Midbrain (tissue), 1 donor: ENCODE data around the gene ARL14EPL.
"Not testable (repeated sequence)": the region's sequence is repeated elsewhere in the genome, so short reads cannot be mapped to it uniquely, and the experiment has no call there.

Experiments
- DNase-seq: peaks from one replicate; lab custom pipeline; 2025; lab: John Stamatoyannopoulos, UW

Gene ARL14EPL

DNA sequence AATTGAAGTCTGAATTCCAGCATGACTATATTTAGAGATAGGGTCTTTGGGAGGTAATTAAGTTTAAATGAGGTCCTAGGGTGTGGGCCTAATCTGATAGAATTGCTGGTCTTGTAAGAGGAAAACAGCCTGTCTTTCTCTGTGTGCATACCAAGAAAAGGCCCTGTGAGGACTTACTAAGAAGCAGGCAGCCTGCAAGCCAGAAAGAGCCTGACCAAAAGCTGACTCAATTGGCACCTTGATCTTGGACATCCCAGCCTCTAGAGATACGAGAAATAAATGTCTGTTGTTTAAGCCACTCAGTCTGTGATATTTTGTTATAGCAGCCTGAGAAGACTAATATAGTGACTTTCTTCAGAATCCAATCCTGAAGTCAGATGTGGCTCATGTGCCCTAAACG, 14.6 kb downstream of the ARL14EPL start:
- no peak for DNase-seq

GRCh38 chr5:116058346-116058936, 26.2 kb downstream of the ARL14EPL start:
- DNase-seq = no peak

DNA sequence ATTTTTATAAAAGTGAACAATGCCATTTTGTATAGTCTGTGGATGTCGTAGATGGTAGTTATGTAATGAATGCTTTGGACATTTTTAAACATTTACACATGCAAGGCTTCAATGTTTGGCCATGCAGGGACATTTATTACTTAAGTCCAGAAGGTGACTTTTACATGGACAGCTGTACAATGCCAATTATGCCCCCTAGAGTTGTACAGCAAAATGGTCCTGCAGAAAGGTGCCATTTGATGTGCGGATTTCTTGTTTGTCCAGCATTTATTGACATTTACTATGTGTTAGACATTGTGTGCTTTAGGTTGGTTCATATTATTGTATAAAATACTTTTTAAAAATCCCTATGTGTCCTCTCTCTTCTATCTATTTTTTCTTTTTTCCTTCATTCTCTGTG, 30.1 kb downstream of the ARL14EPL start:
- DNase-seq = no peak

- no peak for DNase-seq
Measured at GRCh38 chr5:116063950-116064349, 31.7 kb downstream of the ARL14EPL start.

DNA sequence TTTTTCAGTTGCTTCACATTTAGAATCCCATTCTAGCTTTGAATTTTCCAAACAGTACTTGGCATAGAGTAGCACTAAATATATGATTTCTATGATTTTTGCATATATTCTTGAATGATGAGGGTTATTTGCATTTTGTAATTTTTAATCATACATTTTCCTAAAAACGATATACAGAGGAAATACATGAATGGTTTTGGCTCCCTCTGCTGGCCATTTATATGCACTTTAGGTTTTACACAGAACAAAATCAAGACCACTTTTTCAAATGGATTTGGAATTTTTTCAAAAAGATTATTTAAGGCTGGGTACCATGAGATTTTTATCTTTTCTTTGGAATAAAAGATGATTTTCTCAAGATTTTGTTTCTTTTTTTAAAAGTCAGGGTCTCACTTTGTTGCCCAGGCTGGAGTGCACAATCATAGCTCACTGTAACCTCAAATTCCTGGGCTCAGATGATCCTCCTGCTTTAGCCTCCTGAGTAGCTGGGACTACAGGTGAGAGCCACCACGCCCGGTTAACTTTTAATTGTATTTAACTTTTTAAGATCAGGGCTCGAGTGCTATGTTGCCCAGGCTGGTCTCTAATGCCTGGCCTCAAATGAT, 35.9 kb downstream of the ARL14EPL start:
- peak; percentile 65 for DNase-seq

GRCh38 chr5:116071211-116071610, 38.9 kb downstream of the ARL14EPL start:
- no peak for DNase-seq

DNA sequence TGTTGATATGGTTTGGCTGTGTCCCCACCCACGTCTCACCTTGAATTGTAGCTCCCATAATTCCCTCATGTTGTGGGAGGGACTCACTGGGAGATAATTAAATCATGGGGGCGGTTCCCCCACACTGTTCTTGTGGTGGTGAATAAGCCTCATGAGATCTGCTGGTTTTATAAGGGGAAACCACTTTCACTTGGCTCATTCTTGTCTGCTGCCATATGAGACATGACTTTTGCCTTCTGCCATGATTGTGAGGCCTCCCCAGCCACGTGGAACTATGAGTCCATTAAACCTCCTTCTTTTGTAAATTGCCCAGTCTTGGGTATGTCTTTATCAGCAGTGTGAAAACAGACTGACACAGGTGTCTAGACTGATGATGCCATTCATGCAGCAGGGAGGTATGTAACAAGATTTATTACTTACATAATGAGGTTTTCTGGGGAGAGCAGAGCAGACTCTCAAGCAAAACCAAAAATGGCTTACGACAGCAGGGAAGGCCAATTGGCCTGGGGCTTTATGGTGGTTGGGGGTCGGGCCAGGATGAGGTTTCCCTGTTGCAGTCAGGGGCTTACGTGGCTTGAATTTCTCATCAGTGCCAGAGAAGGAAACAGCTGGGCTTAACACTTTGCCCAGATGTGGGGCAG, 43.0 kb downstream of the ARL14EPL start:
- no peak for DNase-seq

DNA sequence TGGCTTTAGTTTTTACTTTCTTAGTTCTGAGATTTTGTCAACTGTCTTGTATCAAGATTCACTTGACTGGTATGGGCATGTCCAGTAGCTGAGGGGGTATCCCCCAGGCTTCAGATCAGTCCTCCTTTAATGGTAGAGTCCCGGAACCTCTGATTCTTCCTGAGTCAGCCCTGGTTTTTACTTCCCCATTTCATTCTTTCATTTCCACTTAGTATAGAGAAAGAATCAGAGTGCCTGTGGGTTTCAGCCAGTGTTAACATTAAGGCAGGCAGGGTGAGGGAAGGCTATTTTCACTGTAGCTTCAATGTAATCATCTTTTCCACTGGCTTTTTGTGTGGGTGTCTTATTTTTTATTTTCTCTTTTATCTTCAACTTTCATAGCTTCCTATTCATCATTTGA, 44.2 kb downstream of the ARL14EPL start:
- peak; percentile 8 for DNase-seq

DNA sequence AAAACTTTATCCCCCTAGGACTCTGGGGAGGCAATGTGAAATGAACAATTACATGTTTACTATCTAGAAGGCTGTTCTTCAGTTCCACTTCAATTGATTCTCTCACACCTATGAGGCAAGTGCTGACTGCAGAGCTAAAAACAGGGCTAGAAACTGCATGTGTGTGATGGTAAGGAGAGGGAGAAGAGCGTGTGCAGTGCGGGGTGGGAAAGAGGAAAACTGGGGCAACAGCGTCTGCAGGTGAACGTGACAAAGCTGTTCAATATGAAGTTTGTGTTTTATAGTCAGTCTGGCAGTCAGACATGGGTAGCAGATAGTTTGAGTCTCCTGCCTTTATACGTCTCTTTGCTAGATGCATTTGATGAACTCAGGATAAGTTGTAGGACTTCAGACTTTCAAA, 45.9 kb downstream of the ARL14EPL start:
- DNase-seq = no peak

GRCh38 chr5:116084287-116084691, 52.0 kb downstream of the ARL14EPL start:
- peak; percentile 5 for DNase-seq

DNA sequence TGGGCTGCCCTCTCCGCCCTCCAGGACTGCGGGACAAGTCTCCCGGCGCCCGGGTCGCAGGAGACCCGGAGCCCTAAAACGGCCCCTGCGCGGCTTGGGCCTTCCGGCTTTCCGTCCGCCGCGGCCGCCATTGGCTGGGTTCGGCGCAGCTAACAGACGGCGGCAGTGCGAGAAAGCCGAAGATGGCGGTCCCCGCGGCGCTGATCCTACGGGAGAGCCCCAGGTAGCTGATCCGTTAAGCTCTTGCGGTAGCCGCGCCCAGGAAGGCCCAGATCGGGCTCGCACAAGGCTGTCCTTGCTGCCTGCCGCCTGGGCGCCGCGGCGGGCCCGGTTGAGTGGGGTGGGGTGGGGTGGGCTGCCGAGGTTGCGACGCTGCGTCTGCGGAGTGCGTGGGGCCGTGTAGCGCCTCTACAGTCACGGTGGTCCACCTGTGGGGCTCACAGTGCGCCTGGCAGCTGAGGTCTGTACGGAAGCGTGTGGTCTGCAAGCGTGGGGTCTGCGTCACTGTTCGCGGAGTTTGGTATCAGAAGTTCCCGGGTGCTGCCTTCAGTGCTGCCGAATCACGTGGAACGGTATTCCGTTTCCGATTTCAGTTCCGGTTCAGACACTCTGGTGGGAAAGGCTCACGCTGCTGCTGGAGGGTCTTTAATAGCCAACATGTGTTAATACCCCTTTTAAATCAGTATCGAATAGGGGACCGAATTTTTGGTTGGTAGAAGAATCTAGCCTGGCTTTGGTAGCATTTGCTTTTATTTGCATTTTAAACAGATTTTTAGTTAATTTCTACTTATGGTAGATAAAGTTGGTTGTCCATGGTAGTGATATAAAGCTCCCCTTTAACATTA, 52.8 kb downstream of the ARL14EPL start, which contains the start of gene COMMD10:
TSS of gene COMMD10 (plus strand) at position 155 of the 845 bp plus-strand sequence.
- DNase-seq = peak; percentile 81

- not testable (repeated sequence) for DNase-seq
Measured at GRCh38 chr5:116086309-116086708, 54.0 kb downstream of the ARL14EPL start.

GRCh38 chr5:116088062-116088461, 55.8 kb downstream of the ARL14EPL start:
- no peak for DNase-seq

GRCh38 chr5:116090302-116090701, 58.0 kb downstream of the ARL14EPL start:
- no peak for DNase-seq

- DNase-seq = no peak
Measured at GRCh38 chr5:116091416-116091815, 59.1 kb downstream of the ARL14EPL start.

GRCh38 chr5:116097301-116097700, 65.0 kb downstream of the ARL14EPL start:
- no peak for DNase-seq

GRCh38 chr5:116098998-116099397, 66.7 kb downstream of the ARL14EPL start:
- no peak for DNase-seq

DNA sequence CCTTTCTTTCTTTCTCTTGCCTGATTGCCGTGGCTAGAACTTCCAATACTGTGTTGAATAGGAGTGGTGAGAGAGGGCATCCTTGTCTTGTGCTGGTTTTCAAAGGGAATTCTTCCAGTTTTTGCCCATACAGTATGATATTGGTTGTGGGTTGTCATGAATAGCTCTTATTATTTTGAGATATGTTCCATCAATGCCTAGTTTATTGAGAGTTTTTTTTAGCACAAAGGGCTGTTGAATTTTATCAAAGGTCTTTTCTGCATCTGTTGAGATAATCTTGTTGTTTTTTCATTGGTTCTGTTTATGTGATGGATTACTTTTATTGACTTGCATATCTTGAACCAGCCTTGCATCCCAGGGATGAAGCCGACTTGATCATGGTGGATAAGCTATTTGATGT, 72.7 kb downstream of the ARL14EPL start:
- not testable (repeated sequence) for DNase-seq
